Breast epithelium (tissue), 3 donors: Measurements from ENCODE around the gene GTF2B.

ENCODE experiments used
- CTCF ChIP-seq, 3 donors: fragments of 450-650 bp; IDR thresholded peaks; one replicate each; pipeline ENCODE4 v1.5.1; 2016 to 2017; ENCODE audit warnings: antibody characterized with exemption in 3 of 3, mild to moderate bottlenecking in 3 of 3, moderate library complexity in 3 of 3
- POLR2A ChIP-seq: fragments of 450-650 bp; IDR thresholded peaks from one replicate; pipeline ENCODE4 v1.6.1; 2016; ENCODE audit warnings: antibody characterized with exemption, mild to moderate bottlenecking, moderate library complexity
- POLR2AphosphoS5 ChIP-seq, 3 donors: sonication (generic); formaldehyde crosslinking; IDR thresholded peaks; one replicate each; pipeline ENCODE4 v1.6.1; 2017; ENCODE audit warnings: antibody characterized with exemption in 3 of 3

GRCh38 chr1:88825721-88826120, 65.6 kb downstream of the GTF2B start:
- no peak for TF ChIP-seq CTCF (IDR thresholded peaks at IDR 0.05)
- TF ChIP-seq POLR2AphosphoS5 (IDR thresholded peaks at IDR 0.05), result no peak
- no peak for TF ChIP-seq POLR2A
